Hepatocyte (in vitro differentiated cells): ENCODE data around the gene EYS. TPM values are rescaled to one million over a fixed set of nuclear protein-coding genes. Genes with fewer than 3 reads are reported as not detected.

ENCODE experiments used
- DNase-seq: peaks from one replicate; pipeline ENCODE4 v3.0.0-alpha.2; 2016; ENCODE audit warnings: low spot score
- H2AFZ ChIP-seq: fragments of 200-600 bp; sonication (generic); 2 replicates; pipeline ENCODE4 v1.6.0; 2016; ENCODE audit warnings: antibody characterized with exemption, mild to moderate bottlenecking
- H3K27ac ChIP-seq: fragments of 200-600 bp; sonication (generic); 2 replicates; pipeline ENCODE4 v1.5.1; 2016; ENCODE audit warnings: mild to moderate bottlenecking
- H3K27me3 ChIP-seq: fragments of 200-600 bp; sonication (generic); 2 replicates; pipeline ENCODE4 v1.6.1; 2016
- H3K36me3 ChIP-seq: fragments of 200-600 bp; sonication (generic); replicated peaks from 2 replicates; pipeline ENCODE4 v1.5.1; 2016; ENCODE audit warnings: low read depth; ENCODE audit not compliant: insufficient read depth
- H3K4me1 ChIP-seq: fragments of 200-600 bp; sonication (generic); 2 replicates; pipeline ENCODE4 v1.5.1; 2016; ENCODE audit warnings: mild to moderate bottlenecking, moderate library complexity; ENCODE audit not compliant: insufficient read depth
- H3K4me2 ChIP-seq: fragments of 200-600 bp; sonication (generic); 2 replicates; pipeline ENCODE4 v1.6.0; 2016
- H3K4me3 ChIP-seq: fragments of 200-600 bp; sonication (generic); 2 replicates; pipeline ENCODE4 v1.5.1; 2016; ENCODE audit warnings: mild to moderate bottlenecking
- H3K79me2 ChIP-seq: fragments of 200-600 bp; sonication (generic); 2 replicates; pipeline ENCODE4 v1.6.0; 2017; ENCODE audit warnings: mild to moderate bottlenecking
- H3K9me2 ChIP-seq: fragments of 200-600 bp; sonication (generic); replicated peaks from 2 replicates; pipeline ENCODE4 v1.6.0; 2017; ENCODE audit warnings: mild to moderate bottlenecking; ENCODE audit not compliant: insufficient read depth
- H3K9me3 ChIP-seq: fragments of 200-600 bp; sonication (generic); 2 replicates; pipeline ENCODE4 v1.5.1; 2016; ENCODE audit warnings: low read depth, mild to moderate bottlenecking
- H4K20me1 ChIP-seq: fragments of 200-600 bp; sonication (generic); 2 replicates; pipeline ENCODE4 v1.6.0; 2016; ENCODE audit warnings: mild to moderate bottlenecking; ENCODE audit not compliant: insufficient read depth, poor library complexity, severe bottlenecking
- EZH2 ChIP-seq: fragments of 200-600 bp; sonication (generic); IDR thresholded peaks from 2 replicates; pipeline ENCODE4 v1.6.1; 2016; ENCODE audit warnings: antibody characterized with exemption, mild to moderate bottlenecking, borderline replicate concordance
- EZH2phosphoT487 ChIP-seq: fragments of 200-600 bp; sonication (generic); IDR thresholded peaks from one replicate; pipeline ENCODE4 v1.6.1; 2018; ENCODE audit warnings: antibody characterized with exemption, mild to moderate bottlenecking, low read depth, moderate library complexity; ENCODE audit not compliant: unreplicated experiment, severe bottlenecking
- WGBS: methylation state at CpG from one replicate; pipeline ENCODE4 v1.1.6; 2016; ENCODE audit warnings: low lambda C conversion rate; ENCODE audit errors: missing lambda C conversion rate; 5-methylcytosine and 5-hydroxymethylcytosine counted together
- polyA plus RNA-seq: library from polyadenylated mRNA; unstranded; fragments of >200 nt; fragmentation: Nextera tagmentation; extraction: Ambion mirVana; gene quantifications from 2 replicates; pipeline ENCODE4 v1.2.1, GENCODE V29; 2016
- total RNA-seq: library from RNA; depleted of rRNA; stranded (reverse); fragments of >200 nt; gene quantifications from 2 replicates; pipeline ENCODE4 v1.2.3, GENCODE V29; 2014
- TF ChIP-seq, protein P1 (sequence below): fragments of 200-600 bp; sonication (generic); IDR thresholded peaks from 2 replicates; pipeline ENCODE4 v1.5.1; 2016; ENCODE audit warnings: antibody characterized with exemption, mild to moderate bottlenecking; ENCODE audit not compliant: poor library complexity

The EYS gene
- total and polyA plus RNA-seq, 2 experiments from 2014 or later: 0.57 to 0.68 TPM

DNA sequence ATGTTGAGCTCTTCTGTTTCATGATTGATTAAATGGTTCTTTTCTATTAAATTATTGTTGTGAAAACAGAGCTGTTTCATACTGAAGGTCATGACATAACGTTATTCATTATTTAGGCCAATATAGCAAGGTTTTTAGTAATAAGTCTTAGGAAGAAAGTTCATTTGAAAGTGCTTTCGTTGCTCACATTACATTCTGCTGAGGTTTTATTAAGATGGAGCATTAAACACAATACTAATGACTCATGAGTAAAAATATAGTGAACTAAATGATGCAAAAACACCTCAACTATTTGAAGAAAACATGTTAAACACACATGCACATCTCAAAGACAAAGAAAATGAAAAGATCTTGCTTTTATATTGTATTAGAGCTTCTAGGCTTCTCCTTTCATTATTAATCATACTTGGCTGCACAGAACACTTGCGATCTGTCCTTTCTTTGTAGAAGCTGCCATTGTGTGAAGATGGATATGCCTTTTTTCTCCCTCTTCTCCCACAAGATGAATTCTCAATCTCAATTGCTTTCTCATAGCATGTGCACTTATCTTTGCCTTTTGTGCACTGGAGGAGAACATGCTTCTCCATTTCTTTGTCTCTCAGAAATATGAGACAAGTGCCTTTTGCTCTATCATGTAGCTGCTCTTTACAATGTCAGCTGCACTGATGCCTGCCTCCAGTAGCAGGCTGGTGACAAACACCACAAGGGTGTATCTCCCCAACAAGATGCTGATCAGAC lies 1759.1 kb downstream of the EYS start:
- 90% methylated on average over 3 of the region's 3 CpGs for WGBS
- H3K4me1 ChIP-seq: no peaks in the 10 kb centered on the region
- H4K20me1 ChIP-seq: no peaks in the 10 kb centered on the region
- no peaks in the 10 kb centered on the region for H3K36me3 ChIP-seq
- no peaks in the 10 kb centered on the region for H3K27me3 ChIP-seq
- H3K79me2 ChIP-seq: no peaks in the 10 kb centered on the region
- no peak overlapping the region for H3K4me2 ChIP-seq
- no peaks in the 10 kb centered on the region for H3K9me3 ChIP-seq
- no peak overlapping the region for H3K4me3 ChIP-seq
- DNase-seq: no peak
- H3K27ac ChIP-seq: no peak overlapping the region
- no peak for TF ChIP-seq EZH2
- H3K9me2 ChIP-seq: no peaks in the 10 kb centered on the region
- H2AFZ ChIP-seq: no peak overlapping the region

DNA sequence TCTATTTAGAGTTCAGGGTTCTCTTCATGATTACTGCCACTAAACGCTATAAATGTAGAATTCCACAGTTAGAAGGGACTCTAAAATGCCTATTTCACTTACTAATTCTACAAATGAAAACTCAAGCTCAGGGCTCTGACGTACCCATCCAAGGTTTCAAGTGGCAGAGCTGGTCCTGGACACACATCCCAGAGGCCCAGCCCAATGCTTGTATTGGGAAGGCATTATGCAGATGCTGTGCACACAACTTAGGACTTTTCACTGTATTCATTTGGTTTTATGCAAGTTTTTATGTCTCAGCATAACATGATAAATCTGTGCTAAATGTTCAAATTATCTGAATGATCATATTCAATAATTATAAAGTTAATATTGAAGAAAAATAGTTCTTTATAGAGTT lies 1761.0 kb downstream of the EYS start:
- Histone ChIP-seq H3K9me2 (no peaks in the 10 kb centered on the region), H3K27ac (no peak overlapping the region), H3K4me2 (no peak overlapping the region), H3K4me1 (no peaks in the 10 kb centered on the region), H3K4me3 (no peak overlapping the region), H3K9me3 (no peaks in the 10 kb centered on the region), H4K20me1 (no peaks in the 10 kb centered on the region), H3K36me3 (no peaks in the 10 kb centered on the region), H2AFZ (no peak overlapping the region), H3K79me2 (no peaks in the 10 kb centered on the region), H3K27me3 (no peaks in the 10 kb centered on the region)
- DNase-seq: no peak
- 83% methylated on average over 2 of the region's 2 CpGs for WGBS
- TF ChIP-seq EZH2phosphoT487 (no peak), EZH2 (no peak)

DNA sequence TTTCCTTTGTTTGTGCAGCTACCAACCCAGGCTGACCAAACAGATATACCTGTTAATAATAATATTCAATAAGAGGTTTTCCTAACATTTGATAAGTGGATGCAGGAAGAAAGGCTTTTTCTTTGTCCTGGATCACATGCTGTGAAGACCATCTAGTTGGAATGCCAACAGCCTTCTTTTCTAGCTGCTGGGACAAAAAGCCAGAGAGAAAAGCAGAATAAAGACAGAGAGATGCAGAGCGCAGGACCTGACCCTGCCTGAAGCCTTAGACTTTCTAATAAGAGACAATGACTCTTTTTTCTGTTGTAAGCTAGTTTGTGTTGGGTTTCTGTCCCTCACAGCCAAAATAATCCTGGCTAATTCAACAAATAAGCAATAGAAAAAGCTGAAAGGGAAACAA lies 1763.2 kb downstream of the EYS start:
- Histone ChIP-seq H3K4me3 (no peak overlapping the region), H3K4me1 (no peaks in the 10 kb centered on the region), H3K36me3 (no peaks in the 10 kb centered on the region), H3K27me3 (no peaks in the 10 kb centered on the region), H3K79me2 (no peaks in the 10 kb centered on the region), H3K4me2 (no peak overlapping the region), H2AFZ (no peak overlapping the region), H3K9me3 (no peaks in the 10 kb centered on the region), H3K27ac (no peak overlapping the region), H4K20me1 (no peaks in the 10 kb centered on the region), H3K9me2 (no peaks in the 10 kb centered on the region)
- TF ChIP-seq EZH2phosphoT487 (no peak), EZH2 (no peak)
- TF ChIP-seq, protein P1, sequence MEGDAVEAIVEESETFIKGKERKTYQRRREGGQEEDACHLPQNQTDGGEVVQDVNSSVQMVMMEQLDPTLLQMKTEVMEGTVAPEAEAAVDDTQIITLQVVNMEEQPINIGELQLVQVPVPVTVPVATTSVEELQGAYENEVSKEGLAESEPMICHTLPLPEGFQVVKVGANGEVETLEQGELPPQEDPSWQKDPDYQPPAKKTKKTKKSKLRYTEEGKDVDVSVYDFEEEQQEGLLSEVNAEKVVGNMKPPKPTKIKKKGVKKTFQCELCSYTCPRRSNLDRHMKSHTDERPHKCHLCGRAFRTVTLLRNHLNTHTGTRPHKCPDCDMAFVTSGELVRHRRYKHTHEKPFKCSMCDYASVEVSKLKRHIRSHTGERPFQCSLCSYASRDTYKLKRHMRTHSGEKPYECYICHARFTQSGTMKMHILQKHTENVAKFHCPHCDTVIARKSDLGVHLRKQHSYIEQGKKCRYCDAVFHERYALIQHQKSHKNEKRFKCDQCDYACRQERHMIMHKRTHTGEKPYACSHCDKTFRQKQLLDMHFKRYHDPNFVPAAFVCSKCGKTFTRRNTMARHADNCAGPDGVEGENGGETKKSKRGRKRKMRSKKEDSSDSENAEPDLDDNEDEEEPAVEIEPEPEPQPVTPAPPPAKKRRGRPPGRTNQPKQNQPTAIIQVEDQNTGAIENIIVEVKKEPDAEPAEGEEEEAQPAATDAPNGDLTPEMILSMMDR: no peak
- WGBS: 91% methylated on average over 1 of the region's 1 CpG
- no peak for DNase-seq

DNA sequence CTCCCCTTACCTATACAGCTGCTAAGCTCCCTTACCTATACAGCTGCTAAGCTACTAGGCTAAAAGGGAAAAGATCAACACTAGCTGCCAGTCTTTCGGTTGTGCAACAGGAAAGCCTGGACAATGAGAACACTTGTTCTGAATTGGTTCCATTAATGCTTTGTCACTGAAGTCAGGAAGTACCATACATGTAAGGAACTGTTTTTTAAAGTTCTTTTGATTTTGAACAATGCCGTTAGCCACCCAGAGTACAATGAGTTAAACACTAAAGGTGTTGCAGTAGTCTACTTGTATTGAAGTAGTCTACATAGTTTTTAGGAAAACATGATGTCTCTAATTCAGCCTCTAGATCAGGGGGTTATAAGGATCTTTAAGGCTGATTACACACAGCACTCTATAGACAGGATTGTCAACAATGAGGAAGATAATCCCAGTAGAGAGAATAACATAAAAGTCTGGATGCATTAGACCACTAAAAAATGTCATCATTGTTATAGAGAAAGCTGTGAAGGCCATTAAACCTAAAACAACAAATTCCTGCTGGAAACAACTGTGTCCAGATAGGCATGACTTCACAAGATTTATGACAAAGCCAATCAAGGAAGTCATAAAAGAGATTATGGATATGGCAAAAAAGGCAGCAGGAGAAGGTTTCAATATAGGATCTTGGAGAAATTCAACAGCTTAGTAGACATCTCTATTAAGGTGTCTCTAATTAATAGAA lies 1765.1 kb downstream of the EYS start:
- no peak overlapping the region for H2AFZ ChIP-seq
- H3K4me3 ChIP-seq: no peak overlapping the region
- no peaks in the 10 kb centered on the region for H3K27me3 ChIP-seq
- peak; percentile 20 for DNase-seq
- TF ChIP-seq, protein P1: no peak
- no peak for TF ChIP-seq EZH2
- no peak for TF ChIP-seq EZH2phosphoT487
- H3K79me2 ChIP-seq: no peaks in the 10 kb centered on the region
- no peaks in the 10 kb centered on the region for H3K9me3 ChIP-seq
- H4K20me1 ChIP-seq: no peaks in the 10 kb centered on the region
- H3K4me2 ChIP-seq: no peak overlapping the region
- no peaks in the 10 kb centered on the region for H3K36me3 ChIP-seq
- peak overlapping the region; percentile 51 for H3K27ac ChIP-seq
- WGBS: 79% methylated on average over 2 of the region's 2 CpGs
- no peaks in the 10 kb centered on the region for H3K9me2 ChIP-seq
- H3K4me1 ChIP-seq: no peaks in the 10 kb centered on the region
